ENCODE data around the gene OSBPL9. TPM values are rescaled to one million over a fixed set of nuclear protein-coding genes. Genes with fewer than 3 reads are reported as not detected.

OSBPL9 gene
- total RNA-seq, 2 experiments from 2014 or later: 58.6 to 87.8 TPM

DNA sequence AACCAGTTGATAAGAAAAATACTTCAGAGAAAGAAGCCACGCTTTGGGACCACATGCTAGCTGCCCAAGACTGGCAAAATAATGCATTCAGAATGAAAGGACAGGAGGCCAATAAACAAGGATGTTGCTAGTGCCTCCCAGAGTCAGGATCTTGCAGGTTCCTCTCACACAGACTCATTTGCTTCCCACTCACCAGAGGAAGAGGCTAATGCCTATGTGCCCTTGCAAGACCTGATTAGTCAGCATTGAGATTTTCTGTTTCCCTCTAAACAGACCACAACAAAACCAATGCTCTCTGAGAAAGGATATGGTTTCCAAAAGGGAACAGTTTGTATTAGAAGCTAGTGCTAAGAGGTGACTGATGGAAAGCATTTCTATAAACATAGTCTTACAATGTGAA is 176.0 kb downstream of the OSBPL9 start:
- H3K79me2 ChIP-seq (ENCODE audit: insufficient read depth, low read depth, low read length): no peaks in the 10 kb centered on the region
- no peak overlapping the region for H3K27ac ChIP-seq (ENCODE audit: low read depth, low read length, poor library complexity, severe bottlenecking)
- ChIA-PET POLR2A (no interaction called here), CTCF (ENCODE audit: unreplicated experiment) (no interaction called here)
- H2AFZ ChIP-seq (ENCODE audit: low read length): no peak overlapping the region
- H3K9me3 ChIP-seq (ENCODE audit: low read length): no peaks in the 10 kb centered on the region
- TF ChIP-seq, protein P1, sequence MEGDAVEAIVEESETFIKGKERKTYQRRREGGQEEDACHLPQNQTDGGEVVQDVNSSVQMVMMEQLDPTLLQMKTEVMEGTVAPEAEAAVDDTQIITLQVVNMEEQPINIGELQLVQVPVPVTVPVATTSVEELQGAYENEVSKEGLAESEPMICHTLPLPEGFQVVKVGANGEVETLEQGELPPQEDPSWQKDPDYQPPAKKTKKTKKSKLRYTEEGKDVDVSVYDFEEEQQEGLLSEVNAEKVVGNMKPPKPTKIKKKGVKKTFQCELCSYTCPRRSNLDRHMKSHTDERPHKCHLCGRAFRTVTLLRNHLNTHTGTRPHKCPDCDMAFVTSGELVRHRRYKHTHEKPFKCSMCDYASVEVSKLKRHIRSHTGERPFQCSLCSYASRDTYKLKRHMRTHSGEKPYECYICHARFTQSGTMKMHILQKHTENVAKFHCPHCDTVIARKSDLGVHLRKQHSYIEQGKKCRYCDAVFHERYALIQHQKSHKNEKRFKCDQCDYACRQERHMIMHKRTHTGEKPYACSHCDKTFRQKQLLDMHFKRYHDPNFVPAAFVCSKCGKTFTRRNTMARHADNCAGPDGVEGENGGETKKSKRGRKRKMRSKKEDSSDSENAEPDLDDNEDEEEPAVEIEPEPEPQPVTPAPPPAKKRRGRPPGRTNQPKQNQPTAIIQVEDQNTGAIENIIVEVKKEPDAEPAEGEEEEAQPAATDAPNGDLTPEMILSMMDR (conservative IDR thresholded peaks at IDR 0.05; ENCODE audit: low read length): no peak
- TF ChIP-seq EZH2phosphoT487 (IDR thresholded peaks at IDR 0.05; ENCODE audit: borderline replicate concordance, low read depth, low read length): no peak
- H3K36me3 ChIP-seq (ENCODE audit: insufficient read depth, low read length): peaks cover 88% of the 10 kb centered on the region
- no peaks in the 10 kb centered on the region for H3K9me2 ChIP-seq (ENCODE audit: insufficient read depth, low read length)
- H3K4me3 ChIP-seq (ENCODE audit: low read depth, low read length, poor library complexity, severe bottlenecking): no peak overlapping the region
- no peak overlapping the region for H3K4me2 ChIP-seq (ENCODE audit: low read length)
- no peaks in the 10 kb centered on the region for H4K20me1 ChIP-seq (ENCODE audit: insufficient read depth, low read length)
- no peaks in the 10 kb centered on the region for H3K4me1 ChIP-seq (ENCODE audit: insufficient read depth, low read length, poor library complexity, severe bottlenecking)
- DNase-seq (ENCODE audit: low spot score): no peak
- intact Hi-C loops (cut with micrococcal nuclease; ENCODE audit: unreplicated experiment): no loop called here
- no TSS peak for BruUV-seq (replicated peaks)

DNA sequence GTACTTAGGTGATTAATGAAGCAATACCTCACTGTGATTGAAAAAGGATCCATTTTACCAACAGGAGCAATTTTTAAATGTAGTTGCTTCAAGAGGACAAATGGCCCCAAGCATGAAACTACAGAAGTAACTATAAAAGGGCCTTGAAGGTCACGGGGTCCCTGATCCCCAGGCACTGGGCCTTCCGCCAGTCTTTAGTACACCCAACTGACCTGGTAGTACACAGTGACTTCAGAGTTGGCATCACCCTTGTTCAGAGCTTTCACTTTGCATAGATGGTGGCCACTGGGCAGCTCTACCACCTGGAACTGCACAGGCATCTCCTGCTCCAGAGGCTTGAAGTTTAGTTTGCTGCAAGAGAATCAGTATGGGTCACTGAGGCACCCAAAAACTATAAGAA is 177.4 kb downstream of the OSBPL9 start:
- intact Hi-C loops (cut with micrococcal nuclease; ENCODE audit: unreplicated experiment): no loop called here
- ChIA-PET POLR2A (no interaction called here), CTCF (ENCODE audit: unreplicated experiment) (no interaction called here)
- H2AFZ ChIP-seq (ENCODE audit: low read length): no peak overlapping the region
- H3K36me3 ChIP-seq (ENCODE audit: insufficient read depth, low read length): peaks cover 84% of the 10 kb centered on the region
- no peak overlapping the region for H3K4me3 ChIP-seq (ENCODE audit: low read depth, low read length, poor library complexity, severe bottlenecking)
- DNase-seq (ENCODE audit: low spot score): no peak
- no peak for TF ChIP-seq EZH2phosphoT487 (IDR thresholded peaks at IDR 0.05; ENCODE audit: borderline replicate concordance, low read depth, low read length)
- TF ChIP-seq, protein P1 (conservative IDR thresholded peaks at IDR 0.05; ENCODE audit: low read length): no peak
- BruUV-seq (replicated peaks): no TSS peak
- H3K9me3 ChIP-seq (ENCODE audit: low read length): no peaks in the 10 kb centered on the region
- H3K4me1 ChIP-seq (ENCODE audit: insufficient read depth, low read length, poor library complexity, severe bottlenecking): no peaks in the 10 kb centered on the region
- no peaks in the 10 kb centered on the region for H3K9me2 ChIP-seq (ENCODE audit: insufficient read depth, low read length)
- no peak overlapping the region for H3K4me2 ChIP-seq (ENCODE audit: low read length)
- no peaks in the 10 kb centered on the region for H3K79me2 ChIP-seq (ENCODE audit: insufficient read depth, low read depth, low read length)
- no peak overlapping the region for H3K27ac ChIP-seq (ENCODE audit: low read depth, low read length, poor library complexity, severe bottlenecking)
- H4K20me1 ChIP-seq (ENCODE audit: insufficient read depth, low read length): no peaks in the 10 kb centered on the region

DNA sequence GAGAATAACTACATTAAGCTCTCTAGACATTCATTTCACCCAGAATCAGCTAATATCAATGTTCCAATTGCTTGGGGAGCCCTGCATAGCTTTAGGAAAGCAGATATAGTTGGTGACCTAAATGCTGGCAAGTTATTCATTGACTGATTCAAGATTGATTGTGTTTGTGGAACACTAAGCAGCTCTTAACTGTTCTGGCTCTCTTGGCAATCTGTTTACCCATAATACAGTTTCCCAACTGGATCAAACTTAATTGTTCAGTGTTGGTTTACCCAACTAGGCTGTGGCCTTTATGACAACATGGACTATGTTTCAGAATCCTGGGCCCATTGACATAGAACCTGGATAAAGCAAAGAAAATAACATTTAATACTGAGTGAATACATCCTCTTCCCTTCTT is 178.0 kb downstream of the OSBPL9 start:
- CTCF ChIA-PET (ENCODE audit: unreplicated experiment): no interaction called here
- Histone ChIP-seq H2AFZ (ENCODE audit: low read length) (no peak overlapping the region), H3K4me1 (ENCODE audit: insufficient read depth, low read length, poor library complexity, severe bottlenecking) (no peaks in the 10 kb centered on the region), H3K27ac (ENCODE audit: low read depth, low read length, poor library complexity, severe bottlenecking) (no peak overlapping the region), H3K9me3 (ENCODE audit: low read length) (no peaks in the 10 kb centered on the region), H3K4me2 (ENCODE audit: low read length) (no peak overlapping the region), H4K20me1 (ENCODE audit: insufficient read depth, low read length) (no peaks in the 10 kb centered on the region), H3K79me2 (ENCODE audit: insufficient read depth, low read depth, low read length) (no peaks in the 10 kb centered on the region), H3K9me2 (ENCODE audit: insufficient read depth, low read length) (no peaks in the 10 kb centered on the region), H3K36me3 (ENCODE audit: insufficient read depth, low read length) (peaks cover 84% of the 10 kb centered on the region), H3K4me3 (ENCODE audit: low read depth, low read length, poor library complexity, severe bottlenecking) (no peak overlapping the region)
- DNase-seq (ENCODE audit: low spot score): no peak
- TF ChIP-seq, protein P1 (conservative IDR thresholded peaks at IDR 0.05; ENCODE audit: low read length): no peak
- TF ChIP-seq EZH2phosphoT487 (IDR thresholded peaks at IDR 0.05; ENCODE audit: borderline replicate concordance, low read depth, low read length): no peak
- intact Hi-C loops (cut with micrococcal nuclease; ENCODE audit: unreplicated experiment): no loop called here
- BruUV-seq (replicated peaks): no TSS peak
- POLR2A ChIA-PET: no interaction called here

Data from OCI-LY7 (cell line).